Peyer's patch (tissue), 4 donors: ENCODE measurements around the gene ZNF628. TPM values are rescaled to one million over a fixed set of nuclear protein-coding genes. Genes with fewer than 3 reads are reported as not detected.
A peak's percentile ranks its signal among the peaks of the same experiment; 100 is the strongest.

Experiments used
- DNase-seq, 3 donors: peaks; one replicate each; pipeline ENCODE4 v3.0.0-alpha.2; 2017 to 2019
- H3K27ac ChIP-seq, 4 donors: fragments of 200-600 bp; sonication (generic); one replicate each; pipeline ENCODE4 v1.5.1; 2016 to 2019
- H3K27me3 ChIP-seq, 2 donors: fragments of 200-600 bp; sonication (generic); one replicate each; pipeline ENCODE4 v1.5.1; 2019
- H3K36me3 ChIP-seq, 3 donors: fragments of 200-600 bp; sonication (generic); one replicate each; pipeline ENCODE4 v1.5.1; 2016 to 2019
- H3K4me1 ChIP-seq, 4 donors: fragments of 200-600 bp; sonication (generic); one replicate each; pipeline ENCODE4 v1.5.1; 2016 to 2019
- H3K4me3 ChIP-seq, 4 donors: fragments of 200-600 bp; sonication (generic); 1 replicate in 3 of 4; 2 replicates in 1 of 4; pipeline ENCODE4 v1.5.1; 2016 to 2019; ENCODE audit warnings: mild to moderate bottlenecking in 1 of 4
- H3K9me3 ChIP-seq, 4 donors: fragments of 200-600 bp; sonication (generic); one replicate each; pipeline ENCODE4 v1.5.1; 2016 to 2019; ENCODE audit warnings: mild to moderate bottlenecking in 1 of 4
- POLR2A ChIP-seq, 2 donors: fragments of 450-650 bp; IDR thresholded peaks; one replicate each; pipeline ENCODE4 v1.5.1; 2017; ENCODE audit warnings: antibody characterized with exemption in 2 of 2, mild to moderate bottlenecking in 2 of 2, moderate library complexity in 2 of 2
- total RNA-seq, 4 donors: library from RNA; depleted of rRNA; stranded (reverse); fragments of >200 nt; gene quantifications; one replicate each; pipeline ENCODE4 v1.1.0, GENCODE V29; 2016
- TF ChIP-seq, protein P1 (sequence below), 6 experiments: fragments of 450-650 bp in 4 of 6; fragments of 200-600 bp in 2 of 6; sonication (generic) in 1 of 6; IDR thresholded peaks; one replicate each; pipeline ENCODE4 v1.5.1; 2017 to 2019; ENCODE audit warnings: antibody characterized with exemption in 6 of 6, mild to moderate bottlenecking in 3 of 6, moderate library complexity in 1 of 6

ZNF628 gene
- total RNA-seq, 4 donors from 2014 or later, result 10.1 to 47.0 (median 15.5) TPM

GRCh38 chr19:55485439-55486011 is 9.1 kb downstream of the ZNF628 start:
- Histone ChIP-seq H3K4me1 (peaks cover 0 to 42% (median 12%) of the 10 kb centered on the region in 4 donors), H3K27ac (peak overlapping the region; percentile 77 to 87 (median 80)), H3K27me3 (no peaks in the 10 kb centered on the region), H3K4me3 (peak overlapping the region; percentile 51 to 64 (median 58)), H3K36me3 (peaks cover 0 to 27% (median 0%) of the 10 kb centered on the region in 3 donors), H3K9me3 (no peaks in the 10 kb centered on the region)
- TF ChIP-seq, protein P1, sequence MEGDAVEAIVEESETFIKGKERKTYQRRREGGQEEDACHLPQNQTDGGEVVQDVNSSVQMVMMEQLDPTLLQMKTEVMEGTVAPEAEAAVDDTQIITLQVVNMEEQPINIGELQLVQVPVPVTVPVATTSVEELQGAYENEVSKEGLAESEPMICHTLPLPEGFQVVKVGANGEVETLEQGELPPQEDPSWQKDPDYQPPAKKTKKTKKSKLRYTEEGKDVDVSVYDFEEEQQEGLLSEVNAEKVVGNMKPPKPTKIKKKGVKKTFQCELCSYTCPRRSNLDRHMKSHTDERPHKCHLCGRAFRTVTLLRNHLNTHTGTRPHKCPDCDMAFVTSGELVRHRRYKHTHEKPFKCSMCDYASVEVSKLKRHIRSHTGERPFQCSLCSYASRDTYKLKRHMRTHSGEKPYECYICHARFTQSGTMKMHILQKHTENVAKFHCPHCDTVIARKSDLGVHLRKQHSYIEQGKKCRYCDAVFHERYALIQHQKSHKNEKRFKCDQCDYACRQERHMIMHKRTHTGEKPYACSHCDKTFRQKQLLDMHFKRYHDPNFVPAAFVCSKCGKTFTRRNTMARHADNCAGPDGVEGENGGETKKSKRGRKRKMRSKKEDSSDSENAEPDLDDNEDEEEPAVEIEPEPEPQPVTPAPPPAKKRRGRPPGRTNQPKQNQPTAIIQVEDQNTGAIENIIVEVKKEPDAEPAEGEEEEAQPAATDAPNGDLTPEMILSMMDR (IDR thresholded peaks at IDR 0.05), result no peak
- TF ChIP-seq POLR2A (IDR thresholded peaks at IDR 0.05), result no peak
- DNase-seq, result no peak

GRCh38 chr19:55486043-55486970 is 9.9 kb downstream of the ZNF628 start:
- peaks cover 0 to 27% (median 0%) of the 10 kb centered on the region in 3 donors for H3K36me3 ChIP-seq
- peak overlapping the region; percentile 48 to 87 (median 80) for H3K27ac ChIP-seq
- H3K27me3 ChIP-seq, result no peaks in the 10 kb centered on the region
- peaks cover 0 to 42% (median 12%) of the 10 kb centered on the region in 4 donors for H3K4me1 ChIP-seq
- H3K9me3 ChIP-seq, result no peaks in the 10 kb centered on the region
- DNase-seq, result no peak
- TF ChIP-seq, protein P1 (IDR thresholded peaks at IDR 0.05), result no peak
- no peak for TF ChIP-seq POLR2A (IDR thresholded peaks at IDR 0.05)
- no peak overlapping the region for H3K4me3 ChIP-seq

DNA sequence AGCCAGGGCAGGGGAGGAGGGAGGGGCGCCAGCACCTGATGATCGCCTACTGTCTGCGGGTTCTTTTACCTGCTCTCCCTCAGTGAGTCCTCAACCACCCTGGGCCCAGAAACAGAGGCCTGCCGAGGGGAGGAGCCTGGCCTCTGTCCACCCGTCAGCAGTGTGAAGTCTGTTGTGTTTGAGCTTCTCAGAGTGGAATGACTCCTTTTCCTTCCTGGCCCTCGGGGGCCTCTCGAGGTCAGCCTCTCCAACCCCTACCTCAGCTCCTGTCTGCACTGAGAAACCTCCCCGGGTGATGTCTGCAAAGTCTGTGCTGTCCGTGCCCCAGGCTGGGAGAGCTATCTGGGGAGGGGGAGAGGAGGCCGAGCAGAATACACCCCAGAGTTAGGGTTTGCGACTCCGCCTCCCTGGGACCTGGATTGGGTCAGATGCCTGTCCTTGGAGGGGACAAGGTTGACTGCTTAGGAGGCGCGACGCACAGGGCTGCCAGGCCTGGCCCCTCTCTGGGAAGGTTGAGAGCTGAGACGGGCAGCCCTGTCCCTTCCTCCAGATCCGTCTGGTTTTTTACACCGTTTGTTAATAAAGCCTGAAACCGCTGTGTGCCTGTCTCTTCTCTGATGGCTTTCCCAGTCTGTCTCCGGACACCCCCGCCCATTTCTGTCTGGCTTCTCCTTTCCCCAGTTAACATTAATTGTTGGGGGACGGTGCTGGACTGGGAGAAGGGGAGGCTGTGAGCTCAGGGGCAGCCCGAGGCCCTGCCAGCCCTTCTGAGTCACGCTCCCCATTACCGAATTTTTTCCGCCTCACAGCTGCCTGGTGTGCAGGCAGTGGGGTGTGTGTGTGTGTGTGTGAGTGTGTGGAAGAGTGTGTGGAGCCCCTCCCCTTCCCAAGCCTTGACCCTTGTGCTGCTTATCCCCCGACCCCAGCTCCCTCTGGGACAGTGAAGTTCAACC is 10.8 kb downstream of the ZNF628 start:
- no peaks in the 10 kb centered on the region for H3K9me3 ChIP-seq
- no peak for DNase-seq
- peaks cover 0 to 20% (median 0%) of the 10 kb centered on the region in 3 donors for H3K36me3 ChIP-seq
- H3K4me3 ChIP-seq, result no peak overlapping the region
- no peaks in the 10 kb centered on the region for H3K27me3 ChIP-seq
- TF ChIP-seq POLR2A (IDR thresholded peaks at IDR 0.05), result no peak
- peaks cover 0 to 42% (median 12%) of the 10 kb centered on the region in 4 donors for H3K4me1 ChIP-seq
- peak overlapping the region; percentile 48 to 87 (median 80) for H3K27ac ChIP-seq

- Histone ChIP-seq H3K36me3 (peaks cover 0 to 11% (median 0%) of the 10 kb centered on the region in 3 donors), H3K27ac (peak within 1 kb of the TSS; percentile 48 to 87 (median 80)), H3K27me3 (no peaks in the 10 kb centered on the region), H3K4me3 (peak within 1 kb of the TSS in 1 of 4 donors; percentile 13), H3K4me1 (peaks cover 0 to 42% (median 12%) of the 10 kb centered on the region in 4 donors), H3K9me3 (no peaks in the 10 kb centered on the region)
- no peak for DNase-seq
- TF ChIP-seq POLR2A (IDR thresholded peaks at IDR 0.05), result no peak
- TF ChIP-seq, protein P1 (IDR thresholded peaks at IDR 0.05), result no peak
These were observed 11.7 kb downstream of the ZNF628 start, which contains the start of gene SSC5D for GRCh38 chr19:55487924-55488687. Gene SSC5D, plus strand, starts transcription at chr19:55488436. Its CDS starts 154 bp downstream, at chr19:55488590.

GRCh38 chr19:55488986-55489710 is 12.7 kb downstream of the ZNF628 start:
- no peaks in the 10 kb centered on the region for H3K27me3 ChIP-seq

More at GRCh38 chr19:55488986-55489710, 12.7 kb downstream of the ZNF628 start:
- no peak for DNase-seq
- Histone ChIP-seq H3K36me3 (peaks cover 0 to under 1% (median 0%) of the 10 kb centered on the region in 3 donors), H3K27ac (peak overlapping the region in 2 of 4 donors; percentile 25 to 87), H3K4me3 (no peak overlapping the region), H3K9me3 (no peaks in the 10 kb centered on the region), H3K4me1 (peaks cover 0 to 36% (median 8%) of the 10 kb centered on the region in 4 donors)
- no peak for TF ChIP-seq POLR2A (IDR thresholded peaks at IDR 0.05)
- TF ChIP-seq, protein P1 (IDR thresholded peaks at IDR 0.05), result no peak
